Stimulated activated CD8-positive, alpha-beta memory T cell treated with anti-CD3 and anti-CD28 coated beads, Interleukin-12 subunit alpha, Interleukin-12 subunit beta, amount 100 ng/mL, for 1 hour (primary cell): ENCODE results near the gene GPR3.

Experiments used
- DNase-seq: peaks from one replicate; pipeline ENCODE4 v3.0.0-alpha.2; 2020; ENCODE audit warnings: low read depth

The GPR3 gene

GRCh38 chr1:27392096-27392777 is at the start of gene GPR3:
Gene GPR3, plus strand, starts transcription at chr1:27392622. Its CDS starts 1,177 bp downstream, at chr1:27393799.
- DNase-seq, result peak; percentile 85

GRCh38 chr1:27342778-27343638 is 49.4 kb upstream of the GPR3 start:
- peak; percentile 63 for DNase-seq

GRCh38 chr1:27343639-27344025 is 48.8 kb upstream of the GPR3 start:
- DNase-seq, result no peak

GRCh38 chr1:27345272-27345671 is 47.1 kb upstream of the GPR3 start:
- no peak for DNase-seq

GRCh38 chr1:27346357-27346756 is 46.1 kb upstream of the GPR3 start:
- DNase-seq, result no peak

GRCh38 chr1:27346991-27347624 is 45.3 kb upstream of the GPR3 start:
- DNase-seq, result no peak

GRCh38 chr1:27348861-27349783 is 43.3 kb upstream of the GPR3 start:
- no peak for DNase-seq

GRCh38 chr1:27349784-27350662 is 42.4 kb upstream of the GPR3 start:
- DNase-seq, result no peak

GRCh38 chr1:27350663-27351540 is 41.5 kb upstream of the GPR3 start:
- DNase-seq, result no peak

GRCh38 chr1:27351541-27352107 is 40.8 kb upstream of the GPR3 start:
- DNase-seq, result no peak

- no peak for DNase-seq
These were observed 39.3 kb upstream of the GPR3 start for GRCh38 chr1:27353166-27353565.

GRCh38 chr1:27353629-27354028 is 38.8 kb upstream of the GPR3 start:
- DNase-seq, result no peak

GRCh38 chr1:27355683-27356082 is 36.7 kb upstream of the GPR3 start:
- no peak for DNase-seq

GRCh38 chr1:27356277-27356618 is 36.2 kb upstream of the GPR3 start:
- no peak for DNase-seq

- DNase-seq, result no peak
These were observed 35.7 kb upstream of the GPR3 start for GRCh38 chr1:27356619-27357280.

- DNase-seq, result peak; percentile 67
These were observed 35.0 kb upstream of the GPR3 start for GRCh38 chr1:27357281-27358037.

- no peak for DNase-seq
These were observed 34.1 kb upstream of the GPR3 start for GRCh38 chr1:27358038-27358927.
